ENCODE measurements around the gene ABT1.

The ABT1 gene

GRCh38 chr6:26593278-26594130 is 3.2 kb upstream of the ABT1 start:
- Histone ChIP-seq H3K27ac (replicated peaks) (no peak overlapping the region), H3K27me3 (ENCODE audit: insufficient read depth, poor library complexity, severe bottlenecking) (no peaks in the 10 kb centered on the region), H3K4me3 (replicated peaks; ENCODE audit: insufficient read depth, low read length) (no peak overlapping the region)
- TF ChIP-seq, protein P1, sequence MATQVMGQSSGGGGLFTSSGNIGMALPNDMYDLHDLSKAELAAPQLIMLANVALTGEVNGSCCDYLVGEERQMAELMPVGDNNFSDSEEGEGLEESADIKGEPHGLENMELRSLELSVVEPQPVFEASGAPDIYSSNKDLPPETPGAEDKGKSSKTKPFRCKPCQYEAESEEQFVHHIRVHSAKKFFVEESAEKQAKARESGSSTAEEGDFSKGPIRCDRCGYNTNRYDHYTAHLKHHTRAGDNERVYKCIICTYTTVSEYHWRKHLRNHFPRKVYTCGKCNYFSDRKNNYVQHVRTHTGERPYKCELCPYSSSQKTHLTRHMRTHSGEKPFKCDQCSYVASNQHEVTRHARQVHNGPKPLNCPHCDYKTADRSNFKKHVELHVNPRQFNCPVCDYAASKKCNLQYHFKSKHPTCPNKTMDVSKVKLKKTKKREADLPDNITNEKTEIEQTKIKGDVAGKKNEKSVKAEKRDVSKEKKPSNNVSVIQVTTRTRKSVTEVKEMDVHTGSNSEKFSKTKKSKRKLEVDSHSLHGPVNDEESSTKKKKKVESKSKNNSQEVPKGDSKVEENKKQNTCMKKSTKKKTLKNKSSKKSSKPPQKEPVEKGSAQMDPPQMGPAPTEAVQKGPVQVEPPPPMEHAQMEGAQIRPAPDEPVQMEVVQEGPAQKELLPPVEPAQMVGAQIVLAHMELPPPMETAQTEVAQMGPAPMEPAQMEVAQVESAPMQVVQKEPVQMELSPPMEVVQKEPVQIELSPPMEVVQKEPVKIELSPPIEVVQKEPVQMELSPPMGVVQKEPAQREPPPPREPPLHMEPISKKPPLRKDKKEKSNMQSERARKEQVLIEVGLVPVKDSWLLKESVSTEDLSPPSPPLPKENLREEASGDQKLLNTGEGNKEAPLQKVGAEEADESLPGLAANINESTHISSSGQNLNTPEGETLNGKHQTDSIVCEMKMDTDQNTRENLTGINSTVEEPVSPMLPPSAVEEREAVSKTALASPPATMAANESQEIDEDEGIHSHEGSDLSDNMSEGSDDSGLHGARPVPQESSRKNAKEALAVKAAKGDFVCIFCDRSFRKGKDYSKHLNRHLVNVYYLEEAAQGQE (IDR thresholded peaks at IDR 0.05; ENCODE audit: insufficient replicate concordance, low read depth): no peak
- TF ChIP-seq SPI1 (IDR thresholded peaks at IDR 0.05; ENCODE audit: borderline replicate concordance, low read depth): no peak
- no peak for TF ChIP-seq POLR2AphosphoS5 (IDR thresholded peaks at IDR 0.05; ENCODE audit: low read depth)
- DNase-seq (ENCODE audit: low read depth in 1 of 2, low spot score in 1 of 2): no peak

DNA sequence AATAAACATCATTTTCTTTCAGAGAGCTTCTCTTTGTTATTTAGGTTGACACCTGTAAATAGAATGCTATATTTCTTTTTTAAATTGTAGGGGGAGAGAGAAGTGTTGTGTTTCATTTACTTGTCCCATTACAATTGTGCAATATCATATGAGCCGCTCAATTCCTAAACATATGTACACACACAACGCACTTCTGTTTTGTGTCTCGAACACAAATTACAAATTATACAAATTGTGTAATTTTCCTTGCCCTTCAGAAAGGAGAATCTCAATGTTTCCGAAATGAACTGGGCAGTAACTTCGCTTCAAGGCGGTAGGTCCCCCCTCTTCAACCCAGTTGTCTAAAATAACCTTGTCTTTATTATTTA is 2.6 kb upstream of the ABT1 start:
- DNase-seq (ENCODE audit: low read depth in 1 of 2, low spot score in 1 of 2): no peak
- H3K27me3 ChIP-seq (ENCODE audit: insufficient read depth, poor library complexity, severe bottlenecking): no peaks in the 10 kb centered on the region
- H3K27ac ChIP-seq (replicated peaks): no peak overlapping the region
- no peak overlapping the region for H3K4me3 ChIP-seq (replicated peaks; ENCODE audit: insufficient read depth, low read length)
- TF ChIP-seq, protein P1 (IDR thresholded peaks at IDR 0.05; ENCODE audit: insufficient replicate concordance, low read depth): no peak
- TF ChIP-seq POLR2AphosphoS5 (IDR thresholded peaks at IDR 0.05; ENCODE audit: low read depth) (no peak), CTCF (IDR thresholded peaks at IDR 0.05; ENCODE audit: insufficient read depth, low read length) (no peak), GABPA (IDR thresholded peaks at IDR 0.05; ENCODE audit: low read depth) (no peak), SPI1 (IDR thresholded peaks at IDR 0.05; ENCODE audit: borderline replicate concordance, low read depth) (no peak)

- H3K4me3 ChIP-seq (replicated peaks; ENCODE audit: insufficient read depth, low read length): peak overlapping the region; percentile 52; the same call in 1 of the 2 replicates
- H3K27me3 ChIP-seq (ENCODE audit: insufficient read depth, poor library complexity, severe bottlenecking): no peaks in the 10 kb centered on the region
- TF ChIP-seq GABPA (IDR thresholded peaks at IDR 0.05; ENCODE audit: low read depth): no peak
- TF ChIP-seq SPI1 (IDR thresholded peaks at IDR 0.05; ENCODE audit: borderline replicate concordance, low read depth): no peak
- DNase-seq (ENCODE audit: low read depth in 1 of 2, low spot score in 1 of 2): no peak
- H3K27ac ChIP-seq (replicated peaks): no peak overlapping the region
These were observed 1.8 kb upstream of the ABT1 start for GRCh38 chr6:26594730-26595632.

GRCh38 chr6:26595669-26596269 is 984 bp upstream of the ABT1 start:
- peak overlapping the region; percentile 52 for H3K4me3 ChIP-seq (replicated peaks; ENCODE audit: insufficient read depth, low read length)
- no peaks in the 10 kb centered on the region for H3K27me3 ChIP-seq (ENCODE audit: insufficient read depth, poor library complexity, severe bottlenecking)
- peak overlapping the region; percentile 91 for H3K27ac ChIP-seq (replicated peaks)
- peak; percentile 82 to 90 for DNase-seq (ENCODE audit: low read depth in 1 of 2, low spot score in 1 of 2)
- TF ChIP-seq POLR2AphosphoS5 (IDR thresholded peaks at IDR 0.05; ENCODE audit: low read depth) (no peak), CTCF (IDR thresholded peaks at IDR 0.05; ENCODE audit: insufficient read depth, low read length) (peak; percentile 57), GABPA (IDR thresholded peaks at IDR 0.05; ENCODE audit: low read depth) (no peak)
